GM18907 (cell line): ENCODE results near the gene ITGA5.
A peak's percentile ranks its signal among the peaks of the same experiment; 100 is the strongest.

Source experiments
- ATAC-seq: cut with Tn5 transposase; IDR thresholded peaks from one replicate; pipeline ENCODE4 v1.9.1; 2021; ENCODE audit warnings: mild to moderate bottlenecking, moderate library complexity; ENCODE audit not compliant: unreplicated experiment

The ITGA5 gene

GRCh38 chr12:54419088-54419887 lies at the start of gene ITGA5:
TSS of gene ITGA5 (minus strand) at chr12:54419266. CDS start at chr12:54419198, 68 bp downstream.
- no peak for ATAC-seq

DNA sequence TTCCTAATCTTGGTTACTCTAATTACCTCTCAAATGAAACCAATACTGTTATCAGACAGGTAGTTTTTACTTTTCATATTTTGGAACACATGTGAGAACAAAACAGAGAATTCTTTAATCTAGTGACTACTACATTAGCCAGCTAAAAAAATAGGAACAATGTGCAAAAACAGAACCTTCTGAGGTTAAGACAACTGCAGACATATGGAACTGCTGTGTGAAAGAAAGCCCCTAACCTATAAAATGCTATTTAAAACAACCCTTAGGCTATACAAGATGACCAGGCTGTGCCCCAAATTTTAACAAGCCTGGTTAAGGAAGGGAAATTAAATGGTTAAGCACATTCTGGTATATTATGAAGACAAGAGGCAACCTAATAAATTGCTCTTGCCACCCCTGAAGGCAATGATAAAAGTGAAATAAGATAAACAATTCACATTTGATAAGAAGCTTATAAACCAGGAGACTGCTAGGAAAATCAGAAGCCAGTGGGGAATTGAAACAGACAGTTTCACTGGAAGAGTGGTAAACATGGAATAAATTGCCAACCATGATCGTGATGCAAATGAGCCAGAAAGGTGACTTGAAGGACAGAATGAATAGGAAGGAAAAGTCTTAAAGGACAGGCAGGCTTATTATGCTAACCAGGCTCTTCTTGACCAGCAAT lies 46.9 kb upstream of the ITGA5 start:
- no peak for ATAC-seq

DNA sequence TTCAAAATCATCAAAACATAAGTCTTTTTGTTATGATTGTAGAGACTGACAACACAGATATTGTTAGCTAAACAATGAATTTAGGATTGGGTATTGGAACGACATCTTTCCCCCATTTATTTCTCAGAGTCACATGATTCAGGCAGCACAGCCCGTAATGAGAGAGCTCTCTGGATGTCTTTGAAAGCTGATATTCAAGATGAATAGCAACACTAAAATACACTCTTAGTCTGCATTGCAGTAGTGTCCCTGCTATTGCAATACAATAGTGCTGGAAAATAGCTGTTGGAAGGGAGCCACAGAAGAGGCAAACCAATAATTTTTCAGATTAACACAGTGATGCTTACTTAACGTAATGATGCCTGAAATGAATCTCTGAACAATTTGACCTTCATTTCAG lies 44.4 kb upstream of the ITGA5 start:
- ATAC-seq, result no peak

GRCh38 chr12:54463034-54463433 lies 44.0 kb upstream of the ITGA5 start:
- no peak for ATAC-seq

DNA sequence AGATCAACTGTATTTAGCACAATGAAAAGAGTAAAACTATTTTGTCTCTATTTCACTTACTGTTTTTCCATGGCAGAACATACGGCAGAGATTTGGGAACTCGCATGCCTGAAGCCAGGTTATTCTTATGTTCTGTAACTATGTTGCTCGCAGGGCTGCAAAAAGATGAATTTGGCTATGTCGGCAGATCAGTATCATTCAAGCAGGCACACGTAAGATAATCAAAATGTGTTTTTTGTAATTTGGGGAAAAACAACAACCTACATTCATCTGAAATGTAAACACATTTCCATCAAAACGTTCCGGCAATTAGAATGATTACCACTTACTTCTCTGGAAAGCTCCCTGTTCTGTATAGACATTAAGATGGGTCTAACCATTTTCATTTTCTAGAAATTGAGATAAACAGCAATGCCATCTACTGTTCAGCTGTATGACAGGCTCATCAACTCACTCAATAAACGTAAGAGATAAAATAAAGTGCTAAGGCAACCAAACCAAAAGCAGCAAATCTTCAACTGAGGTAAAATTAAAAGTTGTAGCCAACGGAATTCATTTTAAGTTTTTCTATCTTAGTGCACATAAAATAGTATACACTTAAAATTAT lies 41.4 kb upstream of the ITGA5 start:
- no peak for ATAC-seq

GRCh38 chr12:54459355-54459754 lies 40.3 kb upstream of the ITGA5 start:
- ATAC-seq, result no peak

- no peak for ATAC-seq
Measured at GRCh38 chr12:54455760-54456469, 36.8 kb upstream of the ITGA5 start.

GRCh38 chr12:54452628-54453027 lies 33.6 kb upstream of the ITGA5 start:
- ATAC-seq, result no peak

DNA sequence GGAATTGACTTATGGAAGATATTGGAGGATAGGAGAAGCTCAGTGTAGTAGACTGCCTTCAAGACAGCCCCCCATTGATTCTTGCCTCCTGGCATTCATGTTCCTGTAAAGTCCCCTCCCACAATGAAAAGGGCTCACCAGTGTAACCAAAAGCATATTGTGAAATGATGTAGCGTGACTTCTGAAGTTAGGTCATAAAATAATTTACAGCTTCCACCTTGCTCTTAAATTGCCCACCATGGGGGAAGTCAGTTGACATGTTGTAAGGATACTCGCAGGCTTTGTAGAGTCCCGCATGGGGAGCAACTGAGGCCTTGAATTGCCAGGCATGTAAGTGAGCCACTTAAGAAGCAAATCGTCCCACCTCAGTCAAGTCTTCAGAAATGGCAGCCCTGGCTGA lies 29.3 kb upstream of the ITGA5 start:
- ATAC-seq, result no peak

- ATAC-seq, result no peak
Measured at GRCh38 chr12:54447917-54448316, 28.9 kb upstream of the ITGA5 start.

- ATAC-seq, result no peak
Measured at GRCh38 chr12:54444206-54444605, 25.1 kb upstream of the ITGA5 start.

DNA sequence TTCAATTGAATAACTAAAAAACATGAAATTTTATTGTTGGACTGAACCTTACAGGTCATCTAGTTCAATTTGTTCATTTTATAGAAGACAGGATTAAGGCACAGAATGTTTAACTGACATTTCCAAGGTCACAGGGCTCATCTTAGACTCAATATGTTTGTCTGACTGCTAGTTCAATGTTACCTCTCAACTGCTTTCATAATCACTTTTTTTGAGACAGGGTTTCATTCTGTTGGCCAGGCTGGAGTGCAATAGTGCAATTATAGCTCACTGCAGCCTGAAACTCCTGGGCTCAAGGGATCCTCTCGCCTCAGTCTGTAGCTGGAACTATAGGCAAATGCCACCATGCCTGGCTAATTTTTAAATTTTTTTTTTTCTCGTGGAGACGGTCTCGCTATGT lies 24.4 kb upstream of the ITGA5 start:
- ATAC-seq, result no peak

GRCh38 chr12:54442961-54443360 lies 23.9 kb upstream of the ITGA5 start:
- ATAC-seq, result no peak

DNA sequence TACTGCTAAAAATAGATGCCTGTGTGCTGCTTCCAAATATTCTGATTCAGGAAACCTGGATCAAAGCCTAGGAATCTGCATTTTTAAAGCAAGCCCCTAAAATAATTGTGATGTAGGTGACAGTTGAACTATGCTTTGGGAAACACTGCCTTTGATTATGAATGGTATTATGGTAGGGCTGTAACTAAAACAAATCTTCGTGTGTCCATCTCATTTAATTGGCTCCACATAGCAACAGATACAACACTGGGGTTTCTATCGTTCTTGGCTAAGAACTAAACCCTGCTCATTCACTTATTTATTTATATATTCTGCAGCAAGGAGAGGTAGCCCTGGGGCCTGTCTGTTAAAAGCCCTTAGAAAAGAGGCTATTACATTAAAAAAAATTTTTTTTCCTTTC lies 23.0 kb upstream of the ITGA5 start:
- ATAC-seq, result no peak

- ATAC-seq, result peak; percentile 58
Measured at GRCh38 chr12:54439521-54440255, 20.6 kb upstream of the ITGA5 start.

GRCh38 chr12:54439096-54439495 lies 20.0 kb upstream of the ITGA5 start:
- no peak for ATAC-seq

DNA sequence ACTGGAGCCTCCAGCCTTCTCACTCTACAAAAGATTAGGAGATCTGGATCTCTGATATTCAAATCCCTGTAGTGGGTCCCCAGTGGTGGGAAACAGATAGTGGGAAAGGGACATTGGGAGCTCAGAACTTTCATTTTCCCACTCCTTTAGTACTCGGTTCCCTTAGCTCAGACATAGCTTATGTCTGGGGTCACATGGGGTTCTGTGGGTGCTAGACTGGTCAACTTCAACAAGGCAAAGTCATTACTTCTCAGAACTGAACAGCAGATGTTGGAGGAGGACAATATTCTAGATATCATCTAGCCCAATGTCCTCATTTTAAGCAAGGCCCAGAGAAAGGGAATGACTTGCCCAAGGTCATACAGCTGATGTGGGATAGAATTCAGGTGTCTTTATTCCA lies 19.5 kb upstream of the ITGA5 start:
- ATAC-seq, result no peak

- ATAC-seq, result peak; percentile 36
Measured at GRCh38 chr12:54437697-54438096, 18.6 kb upstream of the ITGA5 start.

GRCh38 chr12:54437243-54437642 lies 18.2 kb upstream of the ITGA5 start:
- ATAC-seq, result peak; percentile 65

- ATAC-seq, result no peak
Measured at GRCh38 chr12:54432815-54433164, 13.7 kb upstream of the ITGA5 start.
